Chondrocyte (in vitro differentiated cells): Measurements from ENCODE around the gene PTH1R. TPM values are rescaled to one million over a fixed set of nuclear protein-coding genes. Genes with fewer than 3 reads are reported as not detected.

Experiments used
- DNase-seq: peaks from one replicate; pipeline ENCODE4 v3.0.0; 2021; ENCODE audit warnings: mixed read lengths, low spot score
- H3K27ac Mint-ChIP-seq: one replicate; pipeline ENCODE4 v1.8.0; 2021; ENCODE audit warnings: mild to moderate bottlenecking, moderate library complexity, mixed read lengths; ENCODE audit not compliant: unreplicated experiment
- H3K27me3 Mint-ChIP-seq: 2 replicates; pipeline ENCODE4 v1.8.0; 2021; ENCODE audit warnings: low read depth, mixed read lengths
- H3K36me3 Mint-ChIP-seq: 2 replicates; pipeline ENCODE4 v1.8.0; 2021; ENCODE audit warnings: low read depth, mixed read lengths
- H3K4me1 Mint-ChIP-seq: 2 replicates; pipeline ENCODE4 v1.8.0; 2021; ENCODE audit warnings: low read depth, mild to moderate bottlenecking, mixed read lengths
- H3K4me3 Mint-ChIP-seq: one replicate; pipeline ENCODE4 v1.8.0; 2021; ENCODE audit warnings: mild to moderate bottlenecking, moderate library complexity, mixed read lengths; ENCODE audit not compliant: unreplicated experiment
- H3K9me3 Mint-ChIP-seq: 2 replicates; pipeline ENCODE4 v1.8.0; 2021; ENCODE audit warnings: low read depth, mixed read lengths
- total RNA-seq: library from RNA; stranded (reverse); gene quantifications from 3 replicates; pipeline ENCODE4 v1.2.1, GENCODE V29; 2021
- TF ChIP-seq, protein P1 (sequence below): fragments of 200-600 bp; sonication (generic); IDR thresholded peaks from 2 replicates; pipeline ENCODE4 v1.5.0; 2021; ENCODE audit warnings: antibody characterized with exemption, mild to moderate bottlenecking, moderate library complexity

The PTH1R gene
- total RNA-seq, 1 donor from 2014 or later = 3.1 TPM

DNA sequence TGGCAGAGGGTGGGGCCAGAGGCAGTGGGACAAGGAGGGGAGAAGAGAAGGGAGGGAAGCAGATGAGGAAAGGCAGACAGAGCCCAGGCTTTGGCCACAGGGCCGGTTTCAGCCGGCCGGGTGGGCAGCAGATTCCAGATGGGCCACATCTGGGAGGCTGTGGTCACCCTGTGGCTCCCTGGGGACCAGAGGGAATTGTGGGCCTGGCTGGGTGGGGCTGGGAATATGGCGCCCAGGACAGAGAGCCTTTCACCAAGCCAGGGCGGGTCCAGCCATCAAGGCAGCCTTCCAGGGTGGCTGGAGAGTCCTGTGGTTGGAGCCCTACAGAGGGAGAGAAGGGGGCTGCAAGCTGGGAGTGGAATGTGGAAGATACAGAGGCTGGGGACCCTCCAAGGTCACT lies 18.9 kb downstream of the PTH1R start:
- H3K9me3 Mint-ChIP-seq = no peaks in the 10 kb centered on the region
- H3K27me3 Mint-ChIP-seq = peaks cover 2% of the 10 kb centered on the region
- no peak overlapping the region for H3K27ac Mint-ChIP-seq
- H3K4me3 Mint-ChIP-seq = no peak overlapping the region
- peaks cover 28% of the 10 kb centered on the region for H3K4me1 Mint-ChIP-seq
- no peaks in the 10 kb centered on the region for H3K36me3 Mint-ChIP-seq
- TF ChIP-seq, protein P1, sequence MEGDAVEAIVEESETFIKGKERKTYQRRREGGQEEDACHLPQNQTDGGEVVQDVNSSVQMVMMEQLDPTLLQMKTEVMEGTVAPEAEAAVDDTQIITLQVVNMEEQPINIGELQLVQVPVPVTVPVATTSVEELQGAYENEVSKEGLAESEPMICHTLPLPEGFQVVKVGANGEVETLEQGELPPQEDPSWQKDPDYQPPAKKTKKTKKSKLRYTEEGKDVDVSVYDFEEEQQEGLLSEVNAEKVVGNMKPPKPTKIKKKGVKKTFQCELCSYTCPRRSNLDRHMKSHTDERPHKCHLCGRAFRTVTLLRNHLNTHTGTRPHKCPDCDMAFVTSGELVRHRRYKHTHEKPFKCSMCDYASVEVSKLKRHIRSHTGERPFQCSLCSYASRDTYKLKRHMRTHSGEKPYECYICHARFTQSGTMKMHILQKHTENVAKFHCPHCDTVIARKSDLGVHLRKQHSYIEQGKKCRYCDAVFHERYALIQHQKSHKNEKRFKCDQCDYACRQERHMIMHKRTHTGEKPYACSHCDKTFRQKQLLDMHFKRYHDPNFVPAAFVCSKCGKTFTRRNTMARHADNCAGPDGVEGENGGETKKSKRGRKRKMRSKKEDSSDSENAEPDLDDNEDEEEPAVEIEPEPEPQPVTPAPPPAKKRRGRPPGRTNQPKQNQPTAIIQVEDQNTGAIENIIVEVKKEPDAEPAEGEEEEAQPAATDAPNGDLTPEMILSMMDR = no peak
- peak; percentile 78 for DNase-seq

DNA sequence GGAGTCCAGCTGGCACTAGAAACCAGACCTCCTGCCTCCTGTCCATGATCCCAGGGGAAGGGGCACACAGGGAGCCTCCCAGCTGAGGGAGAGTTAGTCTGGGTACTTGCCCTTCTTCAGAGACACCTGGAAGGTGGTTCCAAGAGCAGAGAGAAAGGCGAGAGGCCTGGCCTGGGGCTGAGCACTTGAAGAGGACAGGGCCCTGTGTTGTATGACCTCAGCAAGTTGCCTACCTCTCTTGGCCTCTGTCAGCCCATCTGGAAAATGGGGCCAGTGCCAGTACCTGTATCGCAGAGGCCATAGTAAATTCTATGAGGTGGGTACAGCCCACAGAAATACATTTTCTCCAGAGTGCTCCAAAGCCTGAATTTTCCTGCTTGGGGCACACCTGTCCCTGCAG lies 19.5 kb downstream of the PTH1R start:
- Mint-ChIP-seq H3K9me3 (no peaks in the 10 kb centered on the region), H3K27me3 (no peaks in the 10 kb centered on the region), H3K4me1 (peaks cover 22% of the 10 kb centered on the region), H3K4me3 (no peak overlapping the region), H3K36me3 (no peaks in the 10 kb centered on the region), H3K27ac (no peak overlapping the region)
- DNase-seq = peak; percentile 75
- TF ChIP-seq, protein P1 = no peak

GRCh38 chr3:46897829-46898320 lies 20.4 kb downstream of the PTH1R start:
- Mint-ChIP-seq H3K4me3 (no peak overlapping the region), H3K27me3 (no peaks in the 10 kb centered on the region), H3K4me1 (peaks cover 13% of the 10 kb centered on the region), H3K36me3 (no peaks in the 10 kb centered on the region), H3K9me3 (no peaks in the 10 kb centered on the region), H3K27ac (no peak overlapping the region)
- TF ChIP-seq, protein P1 = peak; percentile 12
- DNase-seq = peak; percentile 68

- peaks cover 9% of the 10 kb centered on the region for H3K4me1 Mint-ChIP-seq
- peak; percentile 85 for DNase-seq
- no peak overlapping the region for H3K4me3 Mint-ChIP-seq
- no peaks in the 10 kb centered on the region for H3K9me3 Mint-ChIP-seq
- no peaks in the 10 kb centered on the region for H3K27me3 Mint-ChIP-seq
- TF ChIP-seq, protein P1 = no peak
- H3K36me3 Mint-ChIP-seq = no peaks in the 10 kb centered on the region
- no peak overlapping the region for H3K27ac Mint-ChIP-seq
Observed at GRCh38 chr3:46898321-46899150, 21.0 kb downstream of the PTH1R start.

- Mint-ChIP-seq H3K27me3 (no peaks in the 10 kb centered on the region), H3K9me3 (no peaks in the 10 kb centered on the region), H3K4me3 (no peak overlapping the region), H3K27ac (no peak overlapping the region), H3K36me3 (no peaks in the 10 kb centered on the region), H3K4me1 (peaks cover 6% of the 10 kb centered on the region)
- DNase-seq = peak; percentile 76
- TF ChIP-seq, protein P1 = no peak
Observed at GRCh38 chr3:46899151-46900006, 21.9 kb downstream of the PTH1R start.
